Measurements from ENCODE around the gene TNNT2.

Gene TNNT2

GRCh38 chr1:201399352-201400126 is 22.1 kb upstream of the TNNT2 start:
- no peak for DNase-seq (ENCODE audit: extremely low read depth, low read depth)
- TF ChIP-seq CTCF (IDR thresholded peaks at IDR 0.05; ENCODE audit: low read depth, low read length, missing control alignments): no peak
- no peak overlapping the region for H3K4me3 ChIP-seq (replicated peaks; ENCODE audit: low read depth, low read length)

GRCh38 chr1:201399018-201399351 is 21.5 kb upstream of the TNNT2 start, which contains the start of gene LAD1:
LAD1 (minus strand) TSS chr1:201399324; CDS start chr1:201399306, 18 bp downstream.
- DNase-seq (ENCODE audit: extremely low read depth, low read depth): no peak
- no peak within 1 kb of the TSS for H3K4me3 ChIP-seq (replicated peaks; ENCODE audit: low read depth, low read length)
- no peak for TF ChIP-seq CTCF (IDR thresholded peaks at IDR 0.05; ENCODE audit: low read depth, low read length, missing control alignments)

- TF ChIP-seq CTCF (IDR thresholded peaks at IDR 0.05; ENCODE audit: low read depth, low read length, missing control alignments): no peak
- H3K4me3 ChIP-seq (replicated peaks; ENCODE audit: low read depth, low read length): no peak overlapping the region
Measured at GRCh38 chr1:201397675-201398074, 20.2 kb upstream of the TNNT2 start.

GRCh38 chr1:201396861-201397464 is 19.5 kb upstream of the TNNT2 start:
- no peak for DNase-seq (ENCODE audit: extremely low read depth, low read depth)
- H3K4me3 ChIP-seq (replicated peaks; ENCODE audit: low read depth, low read length): no peak overlapping the region
- no peak for TF ChIP-seq CTCF (IDR thresholded peaks at IDR 0.05; ENCODE audit: low read depth, low read length, missing control alignments)

More at GRCh38 chr1:201397675-201398074, 20.2 kb upstream of the TNNT2 start:
- DNase-seq (ENCODE audit: extremely low read depth, low read depth): no peak

GRCh38 chr1:201395936-201396335 is 18.5 kb upstream of the TNNT2 start:
- TF ChIP-seq CTCF (IDR thresholded peaks at IDR 0.05; ENCODE audit: low read depth, low read length, missing control alignments): no peak
- no peak for DNase-seq (ENCODE audit: extremely low read depth, low read depth)

GRCh38 chr1:201394591-201394990 is 17.1 kb upstream of the TNNT2 start:
- H3K4me3 ChIP-seq (replicated peaks; ENCODE audit: low read depth, low read length): no peak overlapping the region
- TF ChIP-seq CTCF (IDR thresholded peaks at IDR 0.05; ENCODE audit: low read depth, low read length, missing control alignments): no peak
- no peak for DNase-seq (ENCODE audit: extremely low read depth, low read depth)

More at GRCh38 chr1:201395936-201396335, 18.5 kb upstream of the TNNT2 start:
- H3K4me3 ChIP-seq (replicated peaks; ENCODE audit: low read depth, low read length): no peak overlapping the region

Data from HFF-Myc (cell line).